Measurements from ENCODE around the gene PSMD8.

Gene PSMD8

GRCh38 chr19:38375748-38376147 lies 1.4 kb downstream of the PSMD8 start:
- Histone ChIP-seq H3K27ac (peak overlapping the region; percentile 92), H3K9me3 (ENCODE audit: severe bottlenecking) (no peaks in the 10 kb centered on the region), H3K27me3 (ENCODE audit: insufficient read depth, low read depth, severe bottlenecking) (no peaks in the 10 kb centered on the region), H3K36me3 (peaks cover 43% of the 10 kb centered on the region), H3K4me3 (ENCODE audit: low read depth, low read length) (peak overlapping the region; percentile 73)
- no peak for DNase-seq
- TF ChIP-seq CTCF (IDR thresholded peaks at IDR 0.05; ENCODE audit: low read depth, low read length): no peak

GRCh38 chr19:38376576-38376975 lies 2.2 kb downstream of the PSMD8 start:
- Histone ChIP-seq H3K36me3 (peaks cover 52% of the 10 kb centered on the region), H3K9me3 (ENCODE audit: severe bottlenecking) (no peaks in the 10 kb centered on the region), H3K4me3 (ENCODE audit: low read depth, low read length) (no peak overlapping the region), H3K27me3 (ENCODE audit: insufficient read depth, low read depth, severe bottlenecking) (no peaks in the 10 kb centered on the region), H3K27ac (no peak overlapping the region)
- no peak for DNase-seq
- no peak for TF ChIP-seq CTCF (IDR thresholded peaks at IDR 0.05; ENCODE audit: low read depth, low read length)

GRCh38 chr19:38377052-38377451 lies 2.7 kb downstream of the PSMD8 start:
- Histone ChIP-seq H3K36me3 (peaks cover 56% of the 10 kb centered on the region), H3K4me3 (ENCODE audit: low read depth, low read length) (no peak overlapping the region), H3K27ac (no peak overlapping the region), H3K9me3 (ENCODE audit: severe bottlenecking) (no peaks in the 10 kb centered on the region), H3K27me3 (ENCODE audit: insufficient read depth, low read depth, severe bottlenecking) (no peaks in the 10 kb centered on the region)
- no peak for TF ChIP-seq CTCF (IDR thresholded peaks at IDR 0.05; ENCODE audit: low read depth, low read length)
- no peak for DNase-seq

GRCh38 chr19:38378866-38379265 lies 4.5 kb downstream of the PSMD8 start:
- H3K36me3 ChIP-seq: peaks cover 72% of the 10 kb centered on the region
- no peak overlapping the region for H3K27ac ChIP-seq
- no peak for DNase-seq
- no peaks in the 10 kb centered on the region for H3K27me3 ChIP-seq (ENCODE audit: insufficient read depth, low read depth, severe bottlenecking)
- TF ChIP-seq CTCF (IDR thresholded peaks at IDR 0.05; ENCODE audit: low read depth, low read length): no peak
- no peak overlapping the region for H3K4me3 ChIP-seq (ENCODE audit: low read depth, low read length)
- H3K9me3 ChIP-seq (ENCODE audit: severe bottlenecking): no peaks in the 10 kb centered on the region

- H3K27ac ChIP-seq: no peak overlapping the region
- H3K9me3 ChIP-seq (ENCODE audit: severe bottlenecking): no peaks in the 10 kb centered on the region
- H3K36me3 ChIP-seq: peaks cover 72% of the 10 kb centered on the region
- no peak for DNase-seq
- no peak overlapping the region for H3K4me3 ChIP-seq (ENCODE audit: low read depth, low read length)
- H3K27me3 ChIP-seq (ENCODE audit: insufficient read depth, low read depth, severe bottlenecking): no peaks in the 10 kb centered on the region
- no peak for TF ChIP-seq CTCF (IDR thresholded peaks at IDR 0.05; ENCODE audit: low read depth, low read length)
These were observed 6.8 kb downstream of the PSMD8 start for GRCh38 chr19:38381138-38381537.

- Histone ChIP-seq H3K36me3 (peaks cover 58% of the 10 kb centered on the region), H3K27ac (no peak overlapping the region), H3K4me3 (ENCODE audit: low read depth, low read length) (no peak overlapping the region), H3K27me3 (ENCODE audit: insufficient read depth, low read depth, severe bottlenecking) (no peaks in the 10 kb centered on the region), H3K9me3 (ENCODE audit: severe bottlenecking) (no peaks in the 10 kb centered on the region)
- no peak for DNase-seq
- no peak for TF ChIP-seq CTCF (IDR thresholded peaks at IDR 0.05; ENCODE audit: low read depth, low read length)
These were observed 8.8 kb downstream of the PSMD8 start for GRCh38 chr19:38383184-38383583.
